Measurements from ENCODE around the gene CTNNB1.

The CTNNB1 gene

DNA sequence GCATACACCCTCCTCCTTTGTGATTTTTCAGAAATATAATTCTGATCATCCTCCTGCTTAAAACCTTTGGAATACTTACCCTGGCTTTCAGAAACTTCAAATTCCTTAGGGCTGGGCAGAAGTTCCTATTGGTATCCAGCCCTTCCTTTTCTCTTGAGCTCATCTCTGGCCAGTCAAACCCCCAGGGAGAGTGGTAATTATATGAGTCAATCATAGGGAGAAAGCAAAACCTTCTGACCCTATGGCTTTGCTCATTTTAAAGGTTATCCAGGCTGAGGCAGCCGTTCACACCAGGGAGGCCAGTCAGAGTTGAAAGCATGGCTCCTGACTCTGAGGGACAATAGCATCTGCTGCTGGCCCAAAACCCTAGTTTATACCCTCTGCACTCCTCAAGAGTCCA is 23.9 kb upstream of the CTNNB1 start:
- Histone ChIP-seq H3K9ac (ENCODE audit: low read depth, low read length) (no peak overlapping the region), H3K9me3 (ENCODE audit: insufficient read depth, low read depth, low read length) (no peaks in the 10 kb centered on the region), H3K27me3 (ENCODE audit: insufficient read depth, low read length) (no peaks in the 10 kb centered on the region), H3K36me3 (ENCODE audit: insufficient read depth, low read depth, low read length) (no peaks in the 10 kb centered on the region), H3K4me1 (ENCODE audit: insufficient read depth, low read length) (no peaks in the 10 kb centered on the region), H3K4me3 (ENCODE audit: low read length) (no peak overlapping the region), H3K27ac (ENCODE audit: low read length) (no peak overlapping the region)

DNA sequence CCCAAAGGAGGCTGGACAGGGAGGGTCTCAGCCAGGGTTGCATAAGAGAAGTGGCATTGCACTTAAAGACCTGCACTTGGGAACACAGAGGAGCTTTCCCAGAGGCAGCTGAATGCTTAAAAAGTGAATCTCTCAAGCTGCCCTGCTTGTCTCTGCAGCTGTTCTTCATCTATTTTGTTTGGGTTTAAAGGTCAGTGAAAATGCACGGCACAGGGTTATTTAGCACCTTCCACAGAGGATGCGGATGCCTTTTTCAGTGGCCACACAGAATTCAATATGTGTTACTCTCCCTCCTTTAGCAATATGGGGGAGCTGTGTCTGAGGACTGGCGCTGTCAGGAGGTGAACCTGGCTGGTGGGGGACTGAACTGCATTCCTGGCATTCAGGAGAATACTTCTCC is 22.7 kb upstream of the CTNNB1 start:
- no peaks in the 10 kb centered on the region for H3K27me3 ChIP-seq (ENCODE audit: insufficient read depth, low read length)
- no peaks in the 10 kb centered on the region for H3K36me3 ChIP-seq (ENCODE audit: insufficient read depth, low read depth, low read length)
- H3K9ac ChIP-seq (ENCODE audit: low read depth, low read length) = no peak overlapping the region
- no peaks in the 10 kb centered on the region for H3K4me1 ChIP-seq (ENCODE audit: insufficient read depth, low read length)
- H3K9me3 ChIP-seq (ENCODE audit: insufficient read depth, low read depth, low read length) = no peaks in the 10 kb centered on the region
- H3K4me3 ChIP-seq (ENCODE audit: low read length) = no peak overlapping the region
- H3K27ac ChIP-seq (ENCODE audit: low read length) = no peak overlapping the region

DNA sequence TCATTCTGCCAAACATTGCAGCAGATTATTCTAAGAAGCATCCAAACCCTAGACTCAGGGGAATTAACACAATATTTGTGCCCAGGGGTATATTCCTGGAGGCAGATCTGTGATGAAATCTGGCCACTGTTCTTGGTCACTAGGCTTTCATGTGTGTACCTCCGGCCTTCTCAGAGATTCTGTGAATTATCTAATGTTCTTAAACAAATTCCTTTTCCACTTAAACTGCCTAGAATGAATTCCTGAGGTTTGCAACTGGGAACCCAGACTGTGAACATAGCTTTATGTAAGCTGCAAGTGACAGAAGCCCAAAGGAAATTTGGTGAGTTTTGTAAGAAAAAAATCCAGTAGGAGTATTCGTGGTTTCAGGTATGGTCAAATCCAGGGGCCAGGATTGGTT is 20.7 kb upstream of the CTNNB1 start:
- H3K27ac ChIP-seq (ENCODE audit: low read length) = no peak overlapping the region
- no peaks in the 10 kb centered on the region for H3K4me1 ChIP-seq (ENCODE audit: insufficient read depth, low read length)
- no peak overlapping the region for H3K9ac ChIP-seq (ENCODE audit: low read depth, low read length)
- H3K27me3 ChIP-seq (ENCODE audit: insufficient read depth, low read length) = no peaks in the 10 kb centered on the region
- H3K4me3 ChIP-seq (ENCODE audit: low read length) = no peak overlapping the region
- no peaks in the 10 kb centered on the region for H3K9me3 ChIP-seq (ENCODE audit: insufficient read depth, low read depth, low read length)
- H3K36me3 ChIP-seq (ENCODE audit: insufficient read depth, low read depth, low read length) = no peaks in the 10 kb centered on the region

DNA sequence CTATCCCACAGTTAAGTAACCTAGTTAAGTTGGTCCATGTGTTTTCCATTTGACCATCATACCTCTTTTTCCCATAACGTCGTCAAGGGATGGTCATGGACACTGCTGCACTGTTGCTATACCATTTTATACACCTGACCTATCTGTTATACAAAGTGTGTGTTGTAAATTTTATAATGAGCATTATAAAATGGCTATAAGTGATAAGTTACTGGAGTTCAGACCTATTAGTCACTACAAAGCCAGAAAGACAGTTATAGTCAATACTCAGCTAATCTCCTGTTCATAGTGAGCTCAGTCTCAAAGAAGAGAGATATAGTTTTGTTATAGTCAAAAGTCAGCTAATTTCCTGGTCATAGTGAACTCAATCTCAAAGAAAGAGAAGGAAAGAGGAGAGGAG is 18.9 kb upstream of the CTNNB1 start:
- Histone ChIP-seq H3K27ac (ENCODE audit: low read length) (no peak overlapping the region), H3K9me3 (ENCODE audit: insufficient read depth, low read depth, low read length) (no peaks in the 10 kb centered on the region), H3K9ac (ENCODE audit: low read depth, low read length) (no peak overlapping the region), H3K4me3 (ENCODE audit: low read length) (no peak overlapping the region), H3K4me1 (ENCODE audit: insufficient read depth, low read length) (no peaks in the 10 kb centered on the region), H3K36me3 (ENCODE audit: insufficient read depth, low read depth, low read length) (no peaks in the 10 kb centered on the region), H3K27me3 (ENCODE audit: insufficient read depth, low read length) (no peaks in the 10 kb centered on the region)

DNA sequence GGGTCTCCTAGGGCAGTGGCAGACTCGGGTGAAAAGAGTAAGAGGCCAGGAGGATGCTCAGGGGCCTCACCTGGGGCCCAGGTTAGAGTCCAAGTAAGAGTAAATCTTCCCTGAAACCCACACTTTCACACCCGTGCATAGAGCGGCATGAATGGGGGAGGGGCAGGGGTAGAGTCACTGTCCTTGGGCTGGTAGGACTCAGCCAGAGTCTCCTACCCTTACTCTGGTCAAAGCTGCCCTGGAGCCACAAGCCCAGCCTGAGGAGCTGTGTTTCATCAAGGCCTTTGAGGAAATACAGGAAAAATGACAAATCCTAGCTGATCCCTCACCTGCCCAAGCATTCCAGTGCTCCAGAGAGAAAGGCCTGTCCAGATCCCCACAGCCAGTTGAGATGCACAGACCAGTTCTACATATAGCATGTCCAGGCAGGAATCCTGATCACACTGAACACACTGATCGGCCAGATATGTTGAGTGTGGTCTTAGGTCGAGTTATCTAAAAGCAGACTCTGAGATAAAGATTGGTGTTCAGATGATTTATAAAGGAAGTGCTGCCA is 16.7 kb upstream of the CTNNB1 start:
- no peaks in the 10 kb centered on the region for H3K4me1 ChIP-seq (ENCODE audit: insufficient read depth, low read length)
- no peaks in the 10 kb centered on the region for H3K27me3 ChIP-seq (ENCODE audit: insufficient read depth, low read length)
- H3K27ac ChIP-seq (ENCODE audit: low read length) = no peak overlapping the region
- H3K9me3 ChIP-seq (ENCODE audit: insufficient read depth, low read depth, low read length) = no peaks in the 10 kb centered on the region
- H3K9ac ChIP-seq (ENCODE audit: low read depth, low read length) = no peak overlapping the region
- no peak overlapping the region for H3K4me3 ChIP-seq (ENCODE audit: low read length)
- H3K36me3 ChIP-seq (ENCODE audit: insufficient read depth, low read depth, low read length) = no peaks in the 10 kb centered on the region

DNA sequence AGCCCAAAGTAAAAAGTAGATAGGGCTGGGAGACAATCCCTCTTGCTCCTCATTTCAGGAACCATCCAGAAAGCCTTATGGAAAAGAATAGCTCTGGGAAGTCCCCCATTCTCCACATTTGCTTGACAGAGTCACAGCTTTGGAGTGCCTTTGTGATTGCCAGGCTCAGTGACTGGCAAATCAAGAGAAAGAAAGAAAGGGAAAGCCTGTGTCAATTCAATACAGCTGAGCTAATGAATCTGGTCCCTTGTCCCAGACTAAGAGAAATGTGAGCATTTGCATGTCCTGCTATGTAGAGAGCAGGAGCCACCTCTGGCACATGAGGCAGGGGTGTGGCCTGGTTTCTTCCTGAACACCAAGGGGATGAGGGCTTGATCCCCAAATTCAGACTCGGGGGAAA is 14.9 kb upstream of the CTNNB1 start:
- Histone ChIP-seq H3K36me3 (ENCODE audit: insufficient read depth, low read depth, low read length) (no peaks in the 10 kb centered on the region), H3K4me3 (ENCODE audit: low read length) (no peak overlapping the region), H3K27ac (ENCODE audit: low read length) (no peak overlapping the region), H3K27me3 (ENCODE audit: insufficient read depth, low read length) (no peaks in the 10 kb centered on the region), H3K9ac (ENCODE audit: low read depth, low read length) (no peak overlapping the region), H3K9me3 (ENCODE audit: insufficient read depth, low read depth, low read length) (no peaks in the 10 kb centered on the region), H3K4me1 (ENCODE audit: insufficient read depth, low read length) (no peaks in the 10 kb centered on the region)

DNA sequence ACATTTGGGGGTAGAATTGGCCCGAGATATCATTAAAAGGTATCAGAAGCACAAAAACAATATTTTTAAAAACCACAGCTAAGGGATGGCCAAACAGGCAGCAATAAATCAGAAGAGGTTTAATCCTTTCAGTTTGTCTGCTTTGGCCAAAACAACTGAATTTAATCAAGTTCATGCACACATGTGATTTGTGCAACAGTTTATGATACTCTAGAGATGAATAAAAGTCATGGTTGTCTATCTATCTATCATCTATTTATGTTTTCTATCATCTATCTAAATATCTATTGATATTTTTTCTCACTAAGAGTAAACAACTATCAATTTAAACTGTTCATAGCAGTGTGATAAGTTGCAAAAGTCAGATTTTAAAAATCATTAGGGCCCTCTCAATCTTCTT is 13.0 kb upstream of the CTNNB1 start:
- H3K9me3 ChIP-seq (ENCODE audit: insufficient read depth, low read depth, low read length) = no peaks in the 10 kb centered on the region

DNA sequence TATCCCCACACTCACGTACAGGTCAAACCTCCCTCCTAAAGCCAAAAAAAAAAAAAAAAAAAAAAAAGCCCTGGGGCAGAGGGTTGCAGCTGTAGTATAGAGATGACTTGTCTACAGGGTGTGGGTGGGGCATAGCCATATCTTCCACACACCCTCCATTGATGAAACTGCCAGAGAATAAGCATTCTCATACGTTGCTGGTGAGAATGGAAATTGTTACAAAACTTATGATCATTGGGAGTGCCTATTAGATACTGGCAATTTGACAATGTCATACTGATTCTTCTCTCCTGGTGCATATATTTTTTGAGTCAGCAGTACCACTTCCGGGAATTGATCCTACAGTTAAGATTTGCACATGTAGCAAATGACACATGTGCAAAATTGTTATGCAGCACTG is 11.0 kb upstream of the CTNNB1 start:
- Histone ChIP-seq H3K9me3 (ENCODE audit: insufficient read depth, low read depth, low read length) (no peaks in the 10 kb centered on the region), H3K4me1 (ENCODE audit: insufficient read depth, low read length) (no peaks in the 10 kb centered on the region), H3K4me3 (ENCODE audit: low read length) (no peak overlapping the region), H3K36me3 (ENCODE audit: insufficient read depth, low read depth, low read length) (no peaks in the 10 kb centered on the region), H3K9ac (ENCODE audit: low read depth, low read length) (no peak overlapping the region), H3K27ac (ENCODE audit: low read length) (no peak overlapping the region), H3K27me3 (ENCODE audit: insufficient read depth, low read length) (no peaks in the 10 kb centered on the region)

More for the DNA sequence above, 13.0 kb upstream of the CTNNB1 start:
- Histone ChIP-seq H3K4me3 (ENCODE audit: low read length) (no peak overlapping the region), H3K27ac (ENCODE audit: low read length) (no peak overlapping the region), H3K9ac (ENCODE audit: low read depth, low read length) (no peak overlapping the region), H3K36me3 (ENCODE audit: insufficient read depth, low read depth, low read length) (no peaks in the 10 kb centered on the region), H3K27me3 (ENCODE audit: insufficient read depth, low read length) (no peaks in the 10 kb centered on the region), H3K4me1 (ENCODE audit: insufficient read depth, low read length) (no peaks in the 10 kb centered on the region)

DNA sequence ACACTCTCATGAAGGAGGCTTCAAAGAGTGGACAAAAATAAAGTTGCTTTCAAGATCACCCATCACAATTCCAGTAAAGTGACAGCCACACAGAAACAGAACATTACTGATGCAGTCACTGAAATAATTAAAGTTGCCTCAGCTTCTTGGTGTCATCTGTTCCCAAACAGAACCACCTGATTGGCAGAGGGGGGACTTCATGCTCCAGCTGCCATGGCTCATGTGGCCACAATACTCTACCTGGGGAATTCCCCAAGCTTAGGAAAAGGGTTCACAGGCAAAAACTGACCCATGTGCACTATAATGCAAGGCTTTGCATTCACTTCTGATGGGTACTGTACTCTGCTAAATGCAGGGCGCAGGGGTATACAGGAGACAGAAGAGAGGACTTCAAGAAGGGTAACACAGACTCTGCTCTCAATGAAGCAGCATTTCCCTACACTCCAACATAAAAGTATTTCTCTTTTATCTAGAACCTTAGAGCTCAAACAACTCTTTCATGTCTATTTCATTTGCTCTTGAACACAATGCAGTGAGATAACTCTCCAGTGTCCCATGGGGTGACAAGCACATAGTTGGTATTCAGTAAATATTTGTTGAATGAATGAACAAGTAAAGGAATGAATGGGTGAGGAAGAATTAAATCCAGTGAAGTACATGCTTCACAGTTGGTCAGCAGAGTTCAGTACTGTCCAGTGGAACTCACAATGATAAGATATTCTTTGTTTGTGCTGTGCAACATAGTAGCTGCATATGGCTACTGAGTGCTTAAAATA is 8.6 kb upstream of the CTNNB1 start:
- Histone ChIP-seq H3K9me3 (ENCODE audit: insufficient read depth, low read depth, low read length) (no peaks in the 10 kb centered on the region), H3K4me3 (ENCODE audit: low read length) (no peak overlapping the region), H3K36me3 (ENCODE audit: insufficient read depth, low read depth, low read length) (no peaks in the 10 kb centered on the region), H3K27me3 (ENCODE audit: insufficient read depth, low read length) (no peaks in the 10 kb centered on the region), H3K27ac (ENCODE audit: low read length) (no peak overlapping the region), H3K9ac (ENCODE audit: low read depth, low read length) (no peak overlapping the region), H3K4me1 (ENCODE audit: insufficient read depth, low read length) (no peaks in the 10 kb centered on the region)

DNA sequence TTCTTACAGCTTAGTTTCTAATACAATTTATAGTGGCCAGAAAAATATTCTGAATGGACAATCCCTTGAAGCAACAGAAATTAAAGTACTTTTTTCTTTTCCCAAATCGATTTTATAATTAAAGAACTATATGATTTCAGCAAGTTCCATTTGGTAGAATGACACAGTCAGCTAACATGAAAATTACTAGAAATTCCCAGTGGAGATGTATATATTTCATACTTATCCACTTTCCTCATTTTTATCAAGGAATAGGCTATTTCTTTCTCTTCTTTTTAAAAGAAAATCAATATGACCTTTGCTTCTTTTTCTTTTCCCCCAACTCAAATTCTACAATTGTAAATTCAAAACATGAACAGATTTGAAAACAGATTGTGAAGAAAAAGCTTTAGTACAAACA is 6.4 kb upstream of the CTNNB1 start:
- no peak overlapping the region for H3K9ac ChIP-seq (ENCODE audit: low read depth, low read length)
- H3K4me3 ChIP-seq (ENCODE audit: low read length) = no peak overlapping the region
- H3K4me1 ChIP-seq (ENCODE audit: insufficient read depth, low read length) = no peaks in the 10 kb centered on the region
- no peaks in the 10 kb centered on the region for H3K36me3 ChIP-seq (ENCODE audit: insufficient read depth, low read depth, low read length)
- no peak overlapping the region for H3K27ac ChIP-seq (ENCODE audit: low read length)
- H3K27me3 ChIP-seq (ENCODE audit: insufficient read depth, low read length) = peaks cover 4% of the 10 kb centered on the region; the same call in 1 of the 2 replicates
- no peaks in the 10 kb centered on the region for H3K9me3 ChIP-seq (ENCODE audit: insufficient read depth, low read depth, low read length)

DNA sequence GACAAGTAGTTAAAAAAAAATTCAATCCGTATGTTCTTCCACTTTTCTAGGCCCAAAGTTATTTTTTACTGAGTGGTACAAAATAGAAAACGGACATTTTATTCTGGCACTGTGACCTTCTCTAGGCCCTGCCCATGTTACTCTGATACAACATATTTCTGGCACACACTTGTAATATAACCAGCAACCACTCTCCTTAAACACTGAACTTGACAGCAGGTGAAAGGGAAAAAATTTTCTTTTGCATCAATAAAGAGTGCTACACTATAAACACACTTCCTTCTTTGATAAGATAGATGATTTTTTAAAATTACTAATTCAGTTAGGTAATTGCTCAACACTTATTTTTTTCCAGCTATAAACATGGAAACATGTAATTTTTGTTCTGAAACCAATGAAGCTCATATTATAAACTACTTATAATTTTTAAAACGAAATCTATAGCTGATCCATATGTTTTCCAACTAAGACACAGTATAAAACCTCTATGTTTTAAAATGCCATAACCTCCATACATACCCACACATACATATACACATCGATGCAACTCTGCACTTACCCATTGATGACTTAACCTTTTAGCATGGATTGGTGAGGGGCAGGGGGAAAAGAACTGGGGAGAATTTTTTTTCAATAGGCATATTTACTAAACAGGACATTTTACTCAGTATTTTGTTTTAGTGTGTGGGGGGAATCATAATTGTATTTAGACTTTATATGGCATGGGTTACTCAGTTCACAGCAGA is 5.3 kb upstream of the CTNNB1 start:
- Histone ChIP-seq H3K27ac (ENCODE audit: low read length) (no peak overlapping the region), H3K36me3 (ENCODE audit: insufficient read depth, low read depth, low read length) (no peaks in the 10 kb centered on the region), H3K9me3 (ENCODE audit: insufficient read depth, low read depth, low read length) (no peaks in the 10 kb centered on the region), H3K4me3 (ENCODE audit: low read length) (no peak overlapping the region), H3K27me3 (ENCODE audit: insufficient read depth, low read length) (peaks cover 8% of the 10 kb centered on the region; the same call in 1 of the 2 replicates), H3K4me1 (ENCODE audit: insufficient read depth, low read length) (peaks cover 3% of the 10 kb centered on the region; the same call in 1 of the 2 replicates), H3K9ac (ENCODE audit: low read depth, low read length) (no peak overlapping the region)

DNA sequence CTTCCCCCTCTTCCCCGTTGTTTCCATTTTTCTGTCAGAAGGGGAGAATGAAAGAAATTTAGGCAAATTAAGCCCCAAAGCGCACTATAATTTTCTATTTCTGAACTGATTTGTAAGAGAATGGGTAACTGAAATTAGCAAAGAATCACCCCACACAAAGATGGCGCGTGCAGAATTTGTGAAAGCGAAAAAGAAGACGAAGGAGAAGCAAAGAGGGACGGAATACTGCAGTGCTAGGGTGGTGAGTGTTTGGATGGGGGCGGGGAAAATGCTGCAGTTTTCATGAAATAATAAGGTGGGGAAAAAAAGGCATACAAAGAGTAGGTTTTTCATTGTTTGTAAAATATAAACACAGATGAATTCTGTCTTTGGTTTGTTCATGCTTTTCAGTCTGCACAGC is 4.6 kb upstream of the CTNNB1 start:
- Histone ChIP-seq H3K9ac (ENCODE audit: low read depth, low read length) (no peak overlapping the region), H3K36me3 (ENCODE audit: insufficient read depth, low read depth, low read length) (no peaks in the 10 kb centered on the region), H3K4me3 (ENCODE audit: low read length) (no peak overlapping the region), H3K9me3 (ENCODE audit: insufficient read depth, low read depth, low read length) (no peaks in the 10 kb centered on the region), H3K4me1 (ENCODE audit: insufficient read depth, low read length) (peaks cover 3% of the 10 kb centered on the region; the same call in 1 of the 2 replicates), H3K27me3 (ENCODE audit: insufficient read depth, low read length) (peaks cover 8% of the 10 kb centered on the region; the same call in 1 of the 2 replicates), H3K27ac (ENCODE audit: low read length) (no peak overlapping the region)
